Measurements from ENCODE around the gene HIC2.

DNA sequence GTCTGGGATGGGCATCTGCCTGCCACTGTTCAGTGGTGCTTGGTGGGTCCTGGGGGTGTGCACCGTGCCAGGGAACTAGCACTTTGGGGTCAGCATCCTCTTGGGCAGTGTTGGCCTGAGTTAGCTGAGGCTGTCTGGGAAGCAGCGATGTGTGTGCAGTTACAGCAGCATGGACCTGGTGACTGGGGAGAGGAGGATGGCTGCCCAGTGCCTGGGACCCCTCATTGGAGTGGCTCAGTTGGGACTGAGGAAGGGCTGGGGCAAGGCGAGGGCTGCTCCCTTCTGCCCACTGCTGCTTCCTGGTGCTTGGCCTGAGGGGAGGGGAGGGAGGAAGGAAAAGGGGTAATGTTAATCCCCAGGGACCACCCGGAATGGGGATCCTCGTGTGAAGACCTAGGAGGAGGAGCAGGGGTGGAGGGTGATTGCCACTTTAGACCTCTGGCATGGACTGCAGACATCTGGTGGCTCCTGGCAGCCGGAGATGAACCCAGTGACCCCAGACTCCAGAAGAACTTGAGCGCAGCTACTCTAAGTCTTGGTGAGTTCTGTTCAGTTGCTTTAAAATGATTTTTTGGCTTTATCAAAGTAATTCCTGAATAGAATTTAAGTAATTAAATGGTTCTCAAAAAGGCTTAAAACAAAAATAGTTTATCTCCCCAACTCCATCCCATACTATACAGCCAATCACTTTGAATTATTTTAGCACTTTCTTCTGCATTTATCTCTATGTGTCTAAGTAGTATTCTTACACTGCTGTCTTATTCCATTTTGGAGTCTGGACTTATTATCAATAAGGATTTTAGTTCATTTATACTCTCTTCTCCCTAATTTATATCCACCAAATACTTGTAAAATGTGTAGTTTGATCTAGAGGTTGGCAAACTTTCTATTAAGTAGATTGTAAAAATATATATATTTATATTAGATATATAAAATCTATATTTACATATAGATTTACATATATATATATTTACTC lies 34.7 kb downstream of the HIC2 start:
- TF ChIP-seq, protein P1, sequence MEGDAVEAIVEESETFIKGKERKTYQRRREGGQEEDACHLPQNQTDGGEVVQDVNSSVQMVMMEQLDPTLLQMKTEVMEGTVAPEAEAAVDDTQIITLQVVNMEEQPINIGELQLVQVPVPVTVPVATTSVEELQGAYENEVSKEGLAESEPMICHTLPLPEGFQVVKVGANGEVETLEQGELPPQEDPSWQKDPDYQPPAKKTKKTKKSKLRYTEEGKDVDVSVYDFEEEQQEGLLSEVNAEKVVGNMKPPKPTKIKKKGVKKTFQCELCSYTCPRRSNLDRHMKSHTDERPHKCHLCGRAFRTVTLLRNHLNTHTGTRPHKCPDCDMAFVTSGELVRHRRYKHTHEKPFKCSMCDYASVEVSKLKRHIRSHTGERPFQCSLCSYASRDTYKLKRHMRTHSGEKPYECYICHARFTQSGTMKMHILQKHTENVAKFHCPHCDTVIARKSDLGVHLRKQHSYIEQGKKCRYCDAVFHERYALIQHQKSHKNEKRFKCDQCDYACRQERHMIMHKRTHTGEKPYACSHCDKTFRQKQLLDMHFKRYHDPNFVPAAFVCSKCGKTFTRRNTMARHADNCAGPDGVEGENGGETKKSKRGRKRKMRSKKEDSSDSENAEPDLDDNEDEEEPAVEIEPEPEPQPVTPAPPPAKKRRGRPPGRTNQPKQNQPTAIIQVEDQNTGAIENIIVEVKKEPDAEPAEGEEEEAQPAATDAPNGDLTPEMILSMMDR (IDR thresholded peaks at IDR 0.05; ENCODE audit: insufficient read depth, low read length, poor library complexity, severe bottlenecking) = no peak
- TF ChIP-seq EZH2phosphoT487 (conservative IDR thresholded peaks at IDR 0.05; ENCODE audit: low read length) = no peak

Measured in SU-DHL-6 (cell line).